Fibroblast of mammary gland (primary cell): Measurements from ENCODE around the gene KCND3.

Experiments
- DNase-seq: peaks from one replicate; pipeline ENCODE4 v3.0.0-alpha.2; 2010; ENCODE audit warnings: low read depth
- H3K4me3 ChIP-seq: 2 replicates; pipeline ENCODE4 v1.5.1; 2011; ENCODE audit warnings: low read depth, mild to moderate bottlenecking, low read length, moderate library complexity; ENCODE audit not compliant: control insufficient read depth
- CTCF ChIP-seq: conservative IDR thresholded peaks from 2 replicates; pipeline ENCODE4 v1.5.1; 2011; ENCODE audit warnings: low read depth, low read length, inconsistent platforms; ENCODE audit not compliant: control insufficient read depth, insufficient read depth

The KCND3 gene

GRCh38 chr1:112026016-112026415 is 36.5 kb upstream of the KCND3 start:
- peak; percentile 17 for DNase-seq
- TF ChIP-seq CTCF: no peak
- no peak overlapping the region for H3K4me3 ChIP-seq

- H3K4me3 ChIP-seq: no peak overlapping the region
- no peak for TF ChIP-seq CTCF
- no peak for DNase-seq
These were observed 31.8 kb upstream of the KCND3 start for GRCh38 chr1:112021263-112021662.

GRCh38 chr1:112017183-112017582 is 27.7 kb upstream of the KCND3 start:
- DNase-seq: no peak
- no peak for TF ChIP-seq CTCF
- no peak overlapping the region for H3K4me3 ChIP-seq

- TF ChIP-seq CTCF: no peak
- no peak overlapping the region for H3K4me3 ChIP-seq
- no peak for DNase-seq
These were observed 23.4 kb upstream of the KCND3 start for GRCh38 chr1:112012823-112013222.

- no peak overlapping the region for H3K4me3 ChIP-seq
- TF ChIP-seq CTCF: no peak
- peak; percentile 75 for DNase-seq
These were observed 21.7 kb upstream of the KCND3 start for GRCh38 chr1:112011202-112011601.

- no peak for TF ChIP-seq CTCF
- H3K4me3 ChIP-seq: no peak overlapping the region
- DNase-seq: no peak
These were observed 17.7 kb upstream of the KCND3 start for GRCh38 chr1:112007169-112007568.

GRCh38 chr1:112006416-112007025 is 17.1 kb upstream of the KCND3 start:
- no peak overlapping the region for H3K4me3 ChIP-seq
- no peak for DNase-seq
- TF ChIP-seq CTCF: no peak
